HG03159 (cell line): ENCODE measurements around the gene GJA4.

Source experiments
- ATAC-seq: cut with Tn5 transposase; IDR thresholded peaks from one replicate; pipeline ENCODE4 v1.9.1; 2021; ENCODE audit warnings: mild to moderate bottlenecking, moderate library complexity; ENCODE audit not compliant: unreplicated experiment

GJA4 gene

GRCh38 chr1:34792868-34793727 is at the start of gene GJA4:
GJA4 (plus strand) TSS chr1:34792999; CDS start chr1:34794214, 1,215 bp downstream.
- no peak for ATAC-seq

GRCh38 chr1:34743775-34744174 is 49.0 kb upstream of the GJA4 start:
- ATAC-seq, result no peak

GRCh38 chr1:34744851-34745250 is 47.9 kb upstream of the GJA4 start:
- no peak for ATAC-seq

- no peak for ATAC-seq
Measured at GRCh38 chr1:34745666-34746065, 47.1 kb upstream of the GJA4 start.

- ATAC-seq, result no peak
Measured at GRCh38 chr1:34746101-34746500, 46.7 kb upstream of the GJA4 start.

- no peak for ATAC-seq
Measured at GRCh38 chr1:34746785-34747637, 45.8 kb upstream of the GJA4 start.

- ATAC-seq, result no peak
Measured at GRCh38 chr1:34747638-34747941, 45.2 kb upstream of the GJA4 start.

- ATAC-seq, result no peak
Measured at GRCh38 chr1:34749992-34750391, 42.8 kb upstream of the GJA4 start.

- ATAC-seq, result no peak
Measured at GRCh38 chr1:34750610-34751009, 42.2 kb upstream of the GJA4 start.

GRCh38 chr1:34753163-34753562 is 39.6 kb upstream of the GJA4 start:
- no peak for ATAC-seq

GRCh38 chr1:34754964-34755637 is 37.7 kb upstream of the GJA4 start, which contains the start of gene GJB5:
GJB5 (plus strand) TSS chr1:34755047; CDS start chr1:34757331, 2,284 bp downstream.
- ATAC-seq, result no peak

GRCh38 chr1:34755961-34756360 is 36.8 kb upstream of the GJA4 start:
- no peak for ATAC-seq

- no peak for ATAC-seq
Measured at GRCh38 chr1:34757386-34757785, 35.4 kb upstream of the GJA4 start.

GRCh38 chr1:34758751-34759150 is 34.0 kb upstream of the GJA4 start:
- ATAC-seq, result no peak

GRCh38 chr1:34759503-34760357 is 33.1 kb upstream of the GJA4 start, which contains the start of gene GJB4:
GJB4 (plus strand) TSS chr1:34759740; CDS start chr1:34761255, 1,515 bp downstream.
- no peak for ATAC-seq

- ATAC-seq, result no peak
Measured at GRCh38 chr1:34761176-34761761, 31.5 kb upstream of the GJA4 start.

GRCh38 chr1:34761776-34762307 is 31.0 kb upstream of the GJA4 start:
- ATAC-seq, result no peak

- ATAC-seq, result no peak
Measured at GRCh38 chr1:34762474-34763141, 30.2 kb upstream of the GJA4 start.

GRCh38 chr1:34763142-34763781 is 29.5 kb upstream of the GJA4 start:
- no peak for ATAC-seq
